ENCODE results near the gene SCAPER. TPM values are rescaled to one million over a fixed set of nuclear protein-coding genes. Genes with fewer than 3 reads are reported as not detected.

Gene SCAPER
- total RNA-seq, 2 experiments from 2014 or later = 31.4 to 32.7 TPM

DNA sequence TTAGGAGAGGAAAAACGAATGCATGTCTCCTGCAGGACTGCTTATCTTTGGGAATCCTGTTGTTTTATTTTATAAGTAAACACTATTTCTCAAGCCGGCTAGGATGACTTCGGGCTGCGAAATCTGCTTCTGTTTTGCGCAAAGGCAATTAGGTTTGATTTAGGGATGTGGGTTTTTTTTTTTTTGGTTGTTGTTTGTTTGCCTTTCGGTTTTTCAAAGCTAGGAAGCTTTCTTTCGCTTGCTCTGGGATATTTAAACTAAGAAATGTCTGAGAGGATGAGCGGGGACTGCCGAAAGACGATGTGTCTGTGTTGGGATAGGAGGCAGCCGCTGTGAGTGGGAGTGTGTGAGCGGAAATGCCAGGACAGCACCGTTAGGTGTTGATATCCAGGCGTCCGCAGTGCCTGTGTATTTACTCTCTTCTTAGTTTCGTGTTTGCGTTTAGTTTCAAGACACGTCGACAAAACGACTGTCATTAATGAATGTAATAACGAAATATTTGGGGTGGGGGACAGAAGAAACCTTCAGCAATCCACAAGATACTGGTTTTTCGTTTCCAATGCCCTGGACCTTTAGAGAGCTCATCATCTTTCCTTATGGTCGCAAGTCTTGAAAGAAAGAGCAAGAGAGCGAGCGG, 568.0 kb downstream of the SCAPER start:
- no peaks in the 10 kb centered on the region for H3K36me3 Mint-ChIP-seq (ENCODE audit: low read depth)
- no peaks in the 10 kb centered on the region for H3K9me3 Mint-ChIP-seq
- CTCF ChIA-PET = interaction anchor here (0.6 to 1.6 kb wide), 2 partner anchors 9 to 153 kb away, joined by 3 read pairs; no protein-coding TSS in a partner anchor
- H3K4me3 Mint-ChIP-seq = peak overlapping the region; percentile 66
- TF ChIP-seq, protein P1, sequence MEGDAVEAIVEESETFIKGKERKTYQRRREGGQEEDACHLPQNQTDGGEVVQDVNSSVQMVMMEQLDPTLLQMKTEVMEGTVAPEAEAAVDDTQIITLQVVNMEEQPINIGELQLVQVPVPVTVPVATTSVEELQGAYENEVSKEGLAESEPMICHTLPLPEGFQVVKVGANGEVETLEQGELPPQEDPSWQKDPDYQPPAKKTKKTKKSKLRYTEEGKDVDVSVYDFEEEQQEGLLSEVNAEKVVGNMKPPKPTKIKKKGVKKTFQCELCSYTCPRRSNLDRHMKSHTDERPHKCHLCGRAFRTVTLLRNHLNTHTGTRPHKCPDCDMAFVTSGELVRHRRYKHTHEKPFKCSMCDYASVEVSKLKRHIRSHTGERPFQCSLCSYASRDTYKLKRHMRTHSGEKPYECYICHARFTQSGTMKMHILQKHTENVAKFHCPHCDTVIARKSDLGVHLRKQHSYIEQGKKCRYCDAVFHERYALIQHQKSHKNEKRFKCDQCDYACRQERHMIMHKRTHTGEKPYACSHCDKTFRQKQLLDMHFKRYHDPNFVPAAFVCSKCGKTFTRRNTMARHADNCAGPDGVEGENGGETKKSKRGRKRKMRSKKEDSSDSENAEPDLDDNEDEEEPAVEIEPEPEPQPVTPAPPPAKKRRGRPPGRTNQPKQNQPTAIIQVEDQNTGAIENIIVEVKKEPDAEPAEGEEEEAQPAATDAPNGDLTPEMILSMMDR (IDR thresholded peaks at IDR 0.05) = no peak
- DNase-seq = peak; percentile 47
- ATAC-seq = no peak
- peaks cover 50% of the 10 kb centered on the region for H3K4me1 Mint-ChIP-seq (ENCODE audit: low read depth)
- peaks cover 78% of the 10 kb centered on the region for H3K27me3 Mint-ChIP-seq
- POLR2A ChIA-PET = interaction anchor here (0.6 to 1.0 kb wide), 2 partner anchors 9 to 541 kb away, joined by 3 read pairs; no protein-coding TSS in a partner anchor
- intact Hi-C loops (cut with micrococcal nuclease) = no loop called here
- H3K27ac Mint-ChIP-seq = no peak overlapping the region

DNA sequence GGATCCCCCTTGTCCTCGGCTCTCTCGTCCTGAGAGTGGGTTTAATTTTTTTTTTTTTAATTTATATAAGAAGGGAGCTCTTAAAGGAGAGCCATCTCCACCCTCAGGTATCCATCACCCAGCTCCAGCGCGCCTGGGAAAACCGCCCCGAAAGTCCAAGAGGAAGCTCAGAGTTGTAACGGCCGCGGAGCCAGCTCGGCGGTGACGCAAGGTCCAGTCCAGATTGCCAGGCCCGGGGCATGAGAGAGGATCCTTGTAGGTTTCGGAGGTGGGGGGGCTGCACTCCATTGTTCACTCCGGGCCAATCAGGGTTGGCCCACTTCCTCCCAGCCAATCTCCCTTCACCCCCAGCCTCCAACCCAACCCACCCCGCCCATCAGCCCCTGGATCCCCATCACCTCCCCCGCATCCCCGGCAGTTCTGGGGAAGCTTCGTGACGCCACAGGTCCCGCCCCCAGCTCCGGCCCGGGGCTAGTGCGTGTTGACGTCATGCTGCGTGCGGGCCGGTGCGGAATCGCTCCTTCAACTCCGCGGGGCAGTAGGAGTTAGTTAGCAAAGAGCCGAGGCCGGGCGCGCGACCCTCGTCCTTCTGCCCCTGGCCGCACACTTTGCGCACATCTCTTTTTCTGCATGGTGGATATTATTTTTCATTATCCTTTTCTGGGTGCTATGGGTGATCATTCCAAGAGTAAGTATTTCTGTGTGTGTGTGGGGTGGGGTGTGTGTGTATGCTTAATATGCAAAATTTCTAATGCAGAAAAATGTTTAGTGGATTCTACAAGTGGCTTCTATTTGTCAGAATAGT, 568.7 kb downstream of the SCAPER start, which contains the start of gene ISL2:
Gene ISL2 (plus strand): TSS at position 520 of the 805 bp plus-strand sequence. CDS start 111 bp downstream, at position 631.
- Mint-ChIP-seq H3K4me3 (peak within 1 kb of the TSS; percentile 66), H3K9me3 (no peaks in the 10 kb centered on the region), H3K4me1 (ENCODE audit: low read depth) (peaks cover 42% of the 10 kb centered on the region), H3K27ac (peak within 1 kb of the TSS; percentile 14), H3K27me3 (peaks cover 71% of the 10 kb centered on the region), H3K36me3 (ENCODE audit: low read depth) (no peaks in the 10 kb centered on the region)
- peak; percentile 61 for ATAC-seq
- POLR2A ChIA-PET = interaction anchor here (0.6 to 1.1 kb wide), 3 partner anchors 9 to 1053 kb away, joined by 3 to 4 read pairs (median 4); no protein-coding TSS in a partner anchor
- TF ChIP-seq, protein P1 (IDR thresholded peaks at IDR 0.05) = no peak
- DNase-seq = peak; percentile 85
- intact Hi-C loops (cut with micrococcal nuclease) = no loop called here
- CTCF ChIA-PET = interaction anchor here (1.2 to 1.7 kb wide), 3 partner anchors 8 to 146 kb away, joined by 3 to 4 read pairs (median 4); no protein-coding TSS in a partner anchor

DNA sequence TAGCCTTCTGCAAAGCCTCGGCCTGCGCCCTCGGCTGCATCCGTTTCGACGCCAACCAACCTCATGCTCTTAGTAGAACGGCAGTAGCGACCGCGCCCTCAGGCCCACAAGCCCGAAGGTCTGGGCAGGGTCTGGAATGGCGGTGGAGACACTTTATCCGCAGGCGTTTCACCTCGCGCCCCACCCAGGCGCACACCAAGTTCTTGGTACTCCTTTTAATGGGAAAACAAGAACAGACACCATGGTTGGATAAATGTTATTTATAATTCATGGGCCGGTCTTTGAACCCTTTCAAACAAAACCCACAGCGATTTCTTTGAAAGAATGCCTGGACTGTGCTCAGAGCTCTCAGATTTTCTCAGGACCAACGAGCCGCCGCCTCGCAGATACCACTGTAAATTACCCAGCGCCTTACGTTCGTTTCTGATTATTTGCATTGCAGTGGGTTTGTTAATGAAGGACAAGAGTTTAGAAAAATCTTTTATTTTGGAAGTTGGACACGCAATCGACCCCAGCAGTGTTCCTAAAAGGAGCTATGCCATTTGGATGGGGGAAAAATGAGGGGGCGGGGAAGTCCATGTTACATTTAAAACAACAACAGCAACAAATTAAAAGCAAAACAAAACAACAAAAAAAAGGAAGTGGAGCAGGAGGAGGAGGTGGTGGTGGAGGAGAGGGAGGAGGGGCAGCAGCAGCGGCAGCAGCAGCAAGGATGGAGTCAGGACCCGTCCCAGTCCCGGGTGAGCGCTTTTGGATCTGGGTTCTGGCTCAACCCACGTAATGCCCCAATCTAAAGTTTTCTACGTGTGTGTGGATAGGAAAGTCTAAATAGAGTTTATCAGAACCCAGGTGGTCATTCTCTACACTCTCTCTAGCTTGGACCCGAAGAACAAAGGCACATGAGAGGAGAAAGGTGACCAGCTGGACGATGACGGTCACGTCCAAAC, 569.6 kb downstream of the SCAPER start:
- Mint-ChIP-seq H3K9me3 (no peaks in the 10 kb centered on the region), H3K27ac (no peak overlapping the region), H3K27me3 (peaks cover 68% of the 10 kb centered on the region), H3K36me3 (ENCODE audit: low read depth) (no peaks in the 10 kb centered on the region), H3K4me1 (ENCODE audit: low read depth) (peaks cover 38% of the 10 kb centered on the region), H3K4me3 (peak overlapping the region; percentile 66)
- intact Hi-C loops (cut with micrococcal nuclease) = no loop called here
- TF ChIP-seq, protein P1 (IDR thresholded peaks at IDR 0.05) = no peak
- ChIA-PET CTCF (interaction anchor here (1.2 to 1.7 kb wide), 3 partner anchors 8 to 145 kb away, joined by 3 to 4 read pairs (median 4); no protein-coding TSS in a partner anchor), POLR2A (interaction anchor here (0.6 to 1.1 kb wide), 4 partner anchors 10 to 1054 kb away, joined by 3 to 4 read pairs (median 4); no protein-coding TSS in a partner anchor)
- ATAC-seq = no peak
- peak; percentile 42 for DNase-seq

DNA sequence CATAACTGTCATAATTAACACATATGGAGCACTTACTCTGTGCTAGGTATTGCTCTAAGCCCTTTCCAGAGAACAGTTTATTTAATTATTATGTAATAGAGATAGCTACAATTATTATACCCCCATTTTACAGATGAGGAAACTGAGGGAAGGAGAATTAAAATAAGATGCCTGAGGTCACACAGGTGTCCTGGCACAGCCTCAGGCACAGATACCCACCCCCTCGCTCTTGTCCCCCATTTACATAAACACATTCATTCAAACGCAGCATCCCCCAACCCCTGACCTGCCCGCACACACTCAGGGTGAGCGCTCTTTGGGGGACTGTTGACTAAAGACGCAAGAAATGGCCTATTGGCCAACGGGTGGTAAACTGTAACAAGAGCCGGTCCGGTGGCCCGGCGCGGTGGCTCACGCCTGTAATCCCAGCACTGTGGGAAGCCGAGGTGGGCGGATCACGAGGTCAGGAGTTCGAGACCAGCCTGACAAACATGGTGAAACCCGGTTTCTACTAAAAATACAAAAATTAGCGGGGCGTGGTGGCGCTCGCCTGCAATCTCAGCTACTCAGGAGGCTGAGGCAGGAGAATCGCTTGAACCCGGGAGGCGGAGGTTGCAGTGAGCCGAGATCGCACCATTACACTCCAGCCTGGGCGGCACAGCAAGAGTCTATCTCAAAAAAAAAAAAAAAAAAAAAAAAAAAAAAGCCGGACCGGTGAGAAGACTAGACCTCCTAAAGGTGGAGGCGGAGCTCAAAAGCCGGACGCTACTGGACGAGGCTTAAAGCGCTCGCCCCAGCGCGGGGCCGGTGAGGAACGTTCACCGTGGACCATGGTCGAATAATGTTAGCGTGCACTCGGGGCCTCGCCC, 570.5 kb downstream of the SCAPER start:
- ATAC-seq (no peak), DNase-seq (no peak)
- Mint-ChIP-seq H3K9me3 (no peaks in the 10 kb centered on the region), H3K4me3 (peak overlapping the region; percentile 66), H3K36me3 (ENCODE audit: low read depth) (no peaks in the 10 kb centered on the region), H3K27me3 (peaks cover 66% of the 10 kb centered on the region), H3K27ac (no peak overlapping the region), H3K4me1 (ENCODE audit: low read depth) (peaks cover 32% of the 10 kb centered on the region)
- intact Hi-C loops (cut with micrococcal nuclease) = no loop called here
- POLR2A ChIA-PET = interaction anchor here (0.8 to 1.8 kb wide), 2 partner anchors 10 to 24 kb away, joined by 3 to 6 read pairs; partner anchors contain the start of gene ETFA
- CTCF ChIA-PET = interaction anchor here (1.2 to 1.7 kb wide), 3 partner anchors 11 to 144 kb away, joined by 4 to 8 read pairs (median 4); no protein-coding TSS in a partner anchor
- TF ChIP-seq, protein P1 (IDR thresholded peaks at IDR 0.05) = no peak
